Anterior cingulate cortex (tissue), 58 donors: ENCODE results near the gene GRK6.
A peak's percentile ranks its signal among the peaks of the same experiment; 100 is the strongest.

ENCODE experiments used
- DNase-seq, 58 donors: peaks; one replicate each; lab custom pipeline; 2025; lab: John Stamatoyannopoulos, UW

GRK6 gene

GRCh38 chr5:177423671-177424070 lies 2.8 kb upstream of the GRK6 start:
- DNase-seq: no peak

GRCh38 chr5:177425196-177425800 lies 1.2 kb upstream of the GRK6 start:
- DNase-seq: peak in 2 of 58 donors; percentile 60 to 73

DNA sequence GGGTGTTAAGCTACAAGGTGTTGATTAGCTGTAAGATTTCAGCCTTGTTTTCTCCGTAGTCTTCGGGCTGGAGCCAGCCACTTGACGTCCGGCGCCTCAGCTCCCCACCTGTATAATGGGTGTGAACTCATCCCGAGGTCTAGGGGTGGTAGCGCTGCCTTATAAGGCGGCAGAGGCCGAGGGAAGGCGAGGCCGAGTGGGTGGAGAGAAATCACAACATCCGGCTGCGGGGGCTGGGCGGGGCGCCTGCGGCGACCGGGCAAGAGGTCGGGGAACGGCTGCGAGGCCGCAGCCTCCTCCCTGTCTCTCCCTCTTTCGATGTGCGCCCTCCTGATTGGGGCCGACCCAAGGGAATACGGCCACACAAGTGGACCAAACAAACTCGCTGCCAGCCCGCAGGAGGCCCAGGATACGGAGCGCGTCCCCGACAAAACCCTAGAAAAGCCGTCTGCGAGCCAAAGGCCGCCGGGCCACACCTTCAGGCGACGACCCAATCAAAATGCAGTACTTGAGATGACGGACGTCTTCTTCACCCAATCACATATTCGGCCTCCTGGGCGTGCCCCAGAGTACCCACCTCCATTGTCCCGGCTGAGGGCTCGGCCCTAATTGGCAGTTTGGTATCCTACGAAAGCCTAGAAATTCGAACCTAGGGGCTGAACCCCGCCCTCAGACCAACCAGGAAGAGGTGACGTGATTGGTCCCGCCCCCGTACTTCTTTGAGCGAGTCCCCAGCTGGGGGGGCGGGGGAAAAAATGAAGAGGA lies 493 bp upstream of the GRK6 start:
- peak; percentile 90 to 100 (median 99) for DNase-seq

DNA sequence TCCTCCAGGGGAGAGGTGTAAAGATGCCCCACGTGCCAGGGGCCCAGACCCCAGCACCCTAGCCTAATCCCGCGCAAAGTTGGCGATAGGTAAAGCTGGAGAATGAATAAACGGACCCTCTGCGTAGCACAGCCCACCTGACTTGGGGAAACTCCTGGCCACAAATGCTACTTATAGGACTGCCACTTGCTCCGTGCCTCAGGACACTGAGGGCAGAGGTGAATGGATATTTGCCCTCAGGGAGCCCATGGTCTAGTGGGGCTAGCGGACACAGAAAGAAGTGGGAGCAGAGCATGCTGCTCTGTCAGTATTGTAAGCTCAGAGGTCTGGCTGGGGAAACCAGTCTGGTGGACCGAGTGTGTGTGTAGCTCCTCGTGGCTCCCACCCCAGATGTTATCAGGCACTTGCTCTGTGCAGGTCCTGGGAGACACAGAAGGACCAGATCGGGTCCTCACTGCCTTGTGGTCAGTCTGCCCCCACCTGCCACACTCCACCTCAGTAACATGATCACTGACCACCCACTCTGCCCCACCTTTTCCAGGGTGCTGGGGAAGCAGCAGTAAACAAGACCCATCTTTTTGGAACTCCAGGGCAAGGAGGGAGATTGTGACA lies 841 bp downstream of the GRK6 start:
- peak in 1 of 58 donors; percentile 16 for DNase-seq

- peak in 1 of 58 donors; percentile 18 for DNase-seq
Observed at GRCh38 chr5:177427919-177428573, 1.6 kb downstream of the GRK6 start.

DNA sequence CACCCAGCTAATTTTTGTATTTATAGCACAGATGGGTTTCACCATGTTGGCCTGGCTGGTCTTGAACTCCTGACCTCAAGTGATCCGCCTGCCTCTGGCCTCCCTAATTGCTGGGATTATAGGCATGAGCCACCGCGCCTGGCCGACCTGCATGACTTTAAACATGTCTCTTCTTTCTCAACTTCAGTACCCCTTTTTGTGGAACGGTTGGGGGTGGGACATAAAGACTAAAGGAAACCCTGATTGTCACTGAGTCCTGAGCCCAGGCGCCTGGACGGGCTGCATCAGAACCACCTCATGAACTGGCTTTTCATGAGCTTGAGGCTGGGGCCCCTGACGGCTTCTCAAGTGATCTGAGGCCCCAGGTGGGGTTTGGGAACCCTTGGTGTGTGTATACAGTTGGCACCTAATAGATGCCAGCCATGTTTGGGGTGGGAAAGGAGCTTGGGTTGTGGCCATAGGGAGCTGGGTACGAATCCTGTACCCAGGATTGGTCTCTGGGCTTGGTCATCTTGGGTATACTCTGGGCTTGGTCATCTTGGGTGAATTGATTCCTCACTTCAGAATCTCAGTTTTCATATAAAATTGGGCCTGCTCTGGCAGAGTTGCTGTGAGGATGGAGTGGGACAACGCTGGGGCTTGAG lies 2.2 kb downstream of the GRK6 start:
- no peak for DNase-seq

- peak in 7 of 58 donors; percentile 24 to 57 (median 44) for DNase-seq
Observed at GRCh38 chr5:177429248-177430040, 3.0 kb downstream of the GRK6 start.

- no peak for DNase-seq
Observed at GRCh38 chr5:177430140-177430951, 3.9 kb downstream of the GRK6 start.

DNA sequence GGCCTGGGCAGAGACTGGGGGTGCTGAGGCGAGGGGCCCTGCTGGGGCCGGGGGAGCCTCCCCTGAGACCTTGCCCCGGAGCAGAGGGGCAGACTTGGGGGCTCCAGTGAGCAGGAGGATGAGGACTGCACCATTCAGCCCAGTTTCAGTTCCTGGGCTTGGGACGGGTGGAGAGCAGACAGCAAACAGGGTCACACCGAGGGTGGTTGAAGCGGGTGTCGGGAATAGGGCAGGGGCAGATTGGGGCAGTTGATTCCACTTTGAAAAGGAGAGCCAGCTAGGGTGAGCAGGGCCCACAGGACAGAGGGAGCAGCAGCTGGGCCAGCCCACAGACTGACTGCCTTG lies 4.5 kb downstream of the GRK6 start:
- DNase-seq: no peak

- peak in 11 of 58 donors; percentile 9 to 57 (median 34) for DNase-seq
Observed at GRCh38 chr5:177431317-177432142, 5.1 kb downstream of the GRK6 start.

DNA sequence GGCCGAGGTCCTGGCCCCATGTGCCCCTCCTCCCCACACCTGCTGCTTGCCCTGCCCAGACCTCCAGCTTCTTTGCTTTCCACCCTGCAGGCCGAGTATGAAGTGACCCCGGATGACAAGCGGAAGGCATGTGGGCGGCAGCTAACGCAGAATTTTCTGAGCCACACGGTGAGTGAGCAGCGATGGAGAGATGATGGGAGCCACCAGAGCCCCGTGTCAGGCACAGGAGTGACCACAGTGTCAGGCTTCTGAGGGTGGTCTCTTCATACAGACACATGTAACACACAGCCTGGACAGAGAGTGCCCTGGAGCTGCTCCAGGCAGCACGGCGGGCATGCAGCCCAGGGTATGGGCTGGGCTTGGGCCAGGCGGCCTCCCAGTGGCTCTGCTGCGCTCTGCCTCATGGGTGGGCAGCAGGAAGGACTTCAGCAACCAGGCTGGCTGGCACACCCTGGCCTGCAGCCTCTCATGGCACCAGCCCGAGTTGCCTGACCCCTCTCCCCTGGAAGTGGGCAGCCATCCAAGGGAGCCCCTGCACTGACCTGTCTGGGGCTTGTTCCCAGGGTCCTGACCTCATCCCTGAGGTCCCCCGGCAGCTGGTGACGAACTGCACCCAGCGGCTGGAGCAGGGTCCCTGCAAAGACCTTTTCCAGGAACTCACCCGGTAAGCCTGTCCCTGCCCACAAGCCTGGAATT lies 5.8 kb downstream of the GRK6 start:
- DNase-seq: peak in 42 of 58 donors; percentile 10 to 67 (median 40)

- no peak for DNase-seq
Observed at GRCh38 chr5:177432839-177433657, 6.6 kb downstream of the GRK6 start.

DNA sequence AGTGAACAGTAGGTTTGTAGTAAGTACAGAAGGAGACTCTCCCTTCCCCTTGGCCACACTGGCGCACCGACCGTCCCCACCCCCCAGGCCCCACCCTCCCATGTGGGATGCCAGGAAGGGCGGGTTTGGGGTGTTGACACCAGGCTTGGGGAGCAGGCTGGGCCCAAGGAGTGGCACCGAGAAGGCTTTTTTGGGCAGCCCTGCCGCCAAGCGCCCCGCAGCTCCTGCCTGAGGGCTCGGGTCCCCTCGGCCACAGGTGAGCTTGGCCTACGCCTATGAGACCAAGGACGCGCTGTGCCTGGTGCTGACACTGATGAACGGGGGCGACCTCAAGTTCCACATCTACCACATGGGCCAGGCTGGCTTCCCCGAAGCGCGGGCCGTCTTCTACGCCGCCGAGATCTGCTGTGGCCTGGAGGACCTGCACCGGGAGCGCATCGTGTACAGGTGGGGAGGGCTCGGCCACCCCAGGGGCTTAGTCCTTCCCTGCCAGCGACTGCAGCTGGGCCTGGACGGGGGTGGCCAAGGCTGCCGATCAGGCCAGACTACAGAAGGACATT lies 7.3 kb downstream of the GRK6 start:
- no peak for DNase-seq

DNA sequence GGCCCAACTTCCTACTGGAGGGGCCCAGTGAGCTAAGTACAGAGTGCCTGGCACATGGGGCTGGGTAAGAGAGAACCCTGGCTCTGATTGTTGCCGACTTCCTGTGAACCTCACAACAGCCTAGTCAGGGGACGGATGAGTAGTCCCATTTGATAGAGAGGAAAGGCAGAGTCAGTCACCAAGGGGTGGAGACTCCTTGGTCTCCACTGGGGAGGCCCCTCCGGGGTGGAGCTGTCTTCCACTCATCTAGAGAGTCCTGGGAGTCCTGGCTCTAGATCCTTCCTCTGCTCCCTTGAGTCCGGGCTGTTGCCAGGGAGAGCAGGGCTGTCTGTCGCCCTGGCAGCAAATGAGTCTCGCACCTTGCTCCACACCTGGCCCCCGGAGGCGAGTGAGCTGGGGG lies 8.0 kb downstream of the GRK6 start:
- DNase-seq: no peak

- DNase-seq: no peak
Observed at GRCh38 chr5:177434942-177435738, 8.7 kb downstream of the GRK6 start.
